ENCODE measurements around the gene FNIP1.

The FNIP1 gene

GRCh38 chr5:131773805-131774204 lies 23.0 kb downstream of the FNIP1 start:
- Histone ChIP-seq H4K8ac (ENCODE audit: low read length) (no peak overlapping the region), H3K79me1 (replicated peaks; ENCODE audit: low read length, poor library complexity, severe bottlenecking) (no peaks in the 10 kb centered on the region), H3K27me3 (ENCODE audit: control insufficient read depth in 1 of 2, insufficient read depth in 1 of 2, low read length in 2 of 2) (no peaks in the 10 kb centered on the region), H2AFZ (ENCODE audit: low read depth, low read length) (no peak overlapping the region), H2BK5ac (ENCODE audit: low read depth, low read length, poor library complexity, severe bottlenecking) (no peak overlapping the region), H3K14ac (ENCODE audit: low read length in 2 of 2) (no peak overlapping the region), H3K23ac (ENCODE audit: low read length in 2 of 2) (no peak overlapping the region), H2BK15ac (ENCODE audit: low read depth, poor library complexity, severe bottlenecking) (no peak overlapping the region), H4K91ac (ENCODE audit: low read length) (no peak overlapping the region), H2BK120ac (ENCODE audit: low read depth, low read length) (no peak overlapping the region), H3K4ac (ENCODE audit: low read depth in 1 of 2, low read length in 2 of 2) (no peak overlapping the region), H2BK12ac (ENCODE audit: low read length in 2 of 2) (no peak overlapping the region), H3K27ac (ENCODE audit: low read length, poor library complexity, severe bottlenecking) (no peak overlapping the region), H3K9me3 (ENCODE audit: control insufficient read depth, low read length) (no peaks in the 10 kb centered on the region), H3K4me2 (ENCODE audit: low read length, poor library complexity, severe bottlenecking) (no peak overlapping the region), H3K9ac (ENCODE audit: low read length) (no peak overlapping the region), H3K4me1 (ENCODE audit: control insufficient read depth, insufficient read depth, low read depth, low read length) (peaks cover 3% of the 10 kb centered on the region), H2AK5ac (ENCODE audit: low read length, severe bottlenecking) (peak overlapping the region; percentile 64), H3K18ac (ENCODE audit: low read depth in 1 of 2, low read length in 2 of 2) (no peak overlapping the region), H3K36me3 (ENCODE audit: control insufficient read depth in 1 of 2, insufficient read depth in 2 of 2, low read depth in 1 of 2, low read length in 2 of 2) (no peaks in the 10 kb centered on the region), H3K4me3 (ENCODE audit: insufficient read depth in 1 of 2, low read depth in 1 of 2, low read length in 2 of 2) (no peak overlapping the region)
- DNase-seq, result no peak
- 96% methylated on average over 2 of the region's 2 CpGs for WGBS

- no peak overlapping the region for H3K4me2 ChIP-seq (ENCODE audit: low read length, poor library complexity, severe bottlenecking)
- no peak overlapping the region for H3K23ac ChIP-seq (ENCODE audit: low read length in 2 of 2)
- no peak overlapping the region for H3K9ac ChIP-seq (ENCODE audit: low read length)
- H2AFZ ChIP-seq (ENCODE audit: low read depth, low read length), result no peak overlapping the region
- DNase-seq, result no peak
- H3K79me1 ChIP-seq (replicated peaks; ENCODE audit: low read length, poor library complexity, severe bottlenecking), result peaks cover 3% of the 10 kb centered on the region
- H3K4ac ChIP-seq (ENCODE audit: low read depth in 1 of 2, low read length in 2 of 2), result no peak overlapping the region
- H2BK15ac ChIP-seq (ENCODE audit: low read depth, poor library complexity, severe bottlenecking), result no peak overlapping the region
- H2AK5ac ChIP-seq (ENCODE audit: low read length, severe bottlenecking), result no peak overlapping the region
- no peak overlapping the region for H2BK5ac ChIP-seq (ENCODE audit: low read depth, low read length, poor library complexity, severe bottlenecking)
- H3K27ac ChIP-seq (ENCODE audit: low read length, poor library complexity, severe bottlenecking), result no peak overlapping the region
- no peak overlapping the region for H3K14ac ChIP-seq (ENCODE audit: low read length in 2 of 2)
- H3K4me3 ChIP-seq (ENCODE audit: insufficient read depth in 1 of 2, low read depth in 1 of 2, low read length in 2 of 2), result no peak overlapping the region
- no peak overlapping the region for H2BK12ac ChIP-seq (ENCODE audit: low read length in 2 of 2)
- no peak overlapping the region for H2BK120ac ChIP-seq (ENCODE audit: low read depth, low read length)
- WGBS, result 91% methylated on average over 3 of the region's 4 CpGs
- no peak overlapping the region for H4K8ac ChIP-seq (ENCODE audit: low read length)
- no peaks in the 10 kb centered on the region for H3K27me3 ChIP-seq (ENCODE audit: control insufficient read depth in 1 of 2, insufficient read depth in 1 of 2, low read length in 2 of 2)
- no peak overlapping the region for H4K91ac ChIP-seq (ENCODE audit: low read length)
- H3K18ac ChIP-seq (ENCODE audit: low read depth in 1 of 2, low read length in 2 of 2), result no peak overlapping the region
- H3K4me1 ChIP-seq (ENCODE audit: control insufficient read depth, insufficient read depth, low read depth, low read length), result peaks cover 5% of the 10 kb centered on the region
- H3K9me3 ChIP-seq (ENCODE audit: control insufficient read depth, low read length), result no peaks in the 10 kb centered on the region
- H3K36me3 ChIP-seq (ENCODE audit: control insufficient read depth in 1 of 2, insufficient read depth in 2 of 2, low read depth in 1 of 2, low read length in 2 of 2), result peaks cover 0 to under 1% of the 10 kb centered on the region in 2 experiments
These were observed 25.1 kb downstream of the FNIP1 start for GRCh38 chr5:131771692-131772091.

GRCh38 chr5:131769961-131770360 lies 26.9 kb downstream of the FNIP1 start:
- Histone ChIP-seq H3K27me3 (ENCODE audit: control insufficient read depth in 1 of 2, insufficient read depth in 1 of 2, low read length in 2 of 2) (no peaks in the 10 kb centered on the region), H3K23ac (ENCODE audit: low read length in 2 of 2) (no peak overlapping the region), H2BK12ac (ENCODE audit: low read length in 2 of 2) (no peak overlapping the region), H2BK15ac (ENCODE audit: low read depth, poor library complexity, severe bottlenecking) (no peak overlapping the region), H2AK5ac (ENCODE audit: low read length, severe bottlenecking) (no peak overlapping the region), H3K18ac (ENCODE audit: low read depth in 1 of 2, low read length in 2 of 2) (no peak overlapping the region), H3K9me3 (ENCODE audit: control insufficient read depth, low read length) (no peaks in the 10 kb centered on the region), H3K36me3 (ENCODE audit: control insufficient read depth in 1 of 2, insufficient read depth in 2 of 2, low read depth in 1 of 2, low read length in 2 of 2) (peaks cover 0 to 5% of the 10 kb centered on the region in 2 experiments), H3K14ac (ENCODE audit: low read length in 2 of 2) (no peak overlapping the region), H3K79me1 (replicated peaks; ENCODE audit: low read length, poor library complexity, severe bottlenecking) (peaks cover 6% of the 10 kb centered on the region), H2AFZ (ENCODE audit: low read depth, low read length) (no peak overlapping the region), H3K4ac (ENCODE audit: low read depth in 1 of 2, low read length in 2 of 2) (no peak overlapping the region), H2BK120ac (ENCODE audit: low read depth, low read length) (no peak overlapping the region), H4K8ac (ENCODE audit: low read length) (no peak overlapping the region), H3K9ac (ENCODE audit: low read length) (no peak overlapping the region), H3K27ac (ENCODE audit: low read length, poor library complexity, severe bottlenecking) (no peak overlapping the region), H3K4me3 (ENCODE audit: insufficient read depth in 1 of 2, low read depth in 1 of 2, low read length in 2 of 2) (no peak overlapping the region), H4K91ac (ENCODE audit: low read length) (no peak overlapping the region), H2BK5ac (ENCODE audit: low read depth, low read length, poor library complexity, severe bottlenecking) (no peak overlapping the region), H3K4me1 (ENCODE audit: control insufficient read depth, insufficient read depth, low read depth, low read length) (peaks cover 6% of the 10 kb centered on the region), H3K4me2 (ENCODE audit: low read length, poor library complexity, severe bottlenecking) (no peak overlapping the region)
- 91% methylated on average over 1 of the region's 1 CpG for WGBS
- peak; percentile 50 for DNase-seq

- Histone ChIP-seq H2BK5ac (ENCODE audit: low read depth, low read length, poor library complexity, severe bottlenecking) (no peak overlapping the region), H3K36me3 (ENCODE audit: control insufficient read depth in 1 of 2, insufficient read depth in 2 of 2, low read depth in 1 of 2, low read length in 2 of 2) (peaks cover 0 to 11% of the 10 kb centered on the region in 2 experiments), H3K4ac (ENCODE audit: low read depth in 1 of 2, low read length in 2 of 2) (no peak overlapping the region), H3K9ac (ENCODE audit: low read length) (no peak overlapping the region), H2AFZ (ENCODE audit: low read depth, low read length) (no peak overlapping the region), H3K4me3 (ENCODE audit: insufficient read depth in 1 of 2, low read depth in 1 of 2, low read length in 2 of 2) (no peak overlapping the region), H3K79me1 (replicated peaks; ENCODE audit: low read length, poor library complexity, severe bottlenecking) (peaks cover 7% of the 10 kb centered on the region), H4K91ac (ENCODE audit: low read length) (no peak overlapping the region), H2BK15ac (ENCODE audit: low read depth, poor library complexity, severe bottlenecking) (no peak overlapping the region), H2BK12ac (ENCODE audit: low read length in 2 of 2) (no peak overlapping the region), H3K9me3 (ENCODE audit: control insufficient read depth, low read length) (no peaks in the 10 kb centered on the region), H3K18ac (ENCODE audit: low read depth in 1 of 2, low read length in 2 of 2) (no peak overlapping the region), H3K23ac (ENCODE audit: low read length in 2 of 2) (no peak overlapping the region), H3K27ac (ENCODE audit: low read length, poor library complexity, severe bottlenecking) (no peak overlapping the region), H3K4me2 (ENCODE audit: low read length, poor library complexity, severe bottlenecking) (no peak overlapping the region), H4K8ac (ENCODE audit: low read length) (no peak overlapping the region), H2AK5ac (ENCODE audit: low read length, severe bottlenecking) (no peak overlapping the region), H3K14ac (ENCODE audit: low read length in 2 of 2) (no peak overlapping the region), H3K4me1 (ENCODE audit: control insufficient read depth, insufficient read depth, low read depth, low read length) (peaks cover 7% of the 10 kb centered on the region), H3K27me3 (ENCODE audit: control insufficient read depth in 1 of 2, insufficient read depth in 1 of 2, low read length in 2 of 2) (no peaks in the 10 kb centered on the region), H2BK120ac (ENCODE audit: low read depth, low read length) (no peak overlapping the region)
- no peak for DNase-seq
- 96% methylated on average over 1 of the region's 1 CpG for WGBS
These were observed 27.5 kb downstream of the FNIP1 start for GRCh38 chr5:131769336-131769735.

Data from mesenchymal stem cell (in vitro differentiated cells and primary cell).